SU-DHL-6 (cell line): ENCODE measurements around the gene OXLD1.

Experiments
- H2AFZ ChIP-seq: fragments of 200-600 bp; sonication (generic); 2 replicates; pipeline ENCODE4 v1.6.1; 2014; ENCODE audit warnings: low read depth, mild to moderate bottlenecking, moderate library complexity, mixed read lengths, antibody characterized with exemption, low read length; ENCODE audit not compliant: severe bottlenecking
- H3F3A ChIP-seq: fragments of 200-600 bp; shearing (Covaris generic); 2 replicates; pipeline ENCODE4 v1.6.0; 2016; ENCODE audit warnings: antibody characterized with exemption, mild to moderate bottlenecking; ENCODE audit not compliant: insufficient read depth
- H3K27ac ChIP-seq: fragments of 200-600 bp; sonication (generic); 2 replicates; pipeline ENCODE4 v1.5.1; 2016; ENCODE audit warnings: low read depth, mild to moderate bottlenecking, low read length, moderate library complexity, mixed read lengths
- H3K27me3 ChIP-seq: fragments of 200-600 bp; sonication (generic), shearing (Covaris generic); 2 replicates; pipeline ENCODE4 v1.6.0; 2014; ENCODE audit warnings: mild to moderate bottlenecking, low read length
- H3K36me3 ChIP-seq: fragments of 200-600 bp; sonication (generic); 2 replicates; pipeline ENCODE4 v1.6.1; 2014; ENCODE audit warnings: mild to moderate bottlenecking, low read length, mixed read lengths
- H3K4me2 ChIP-seq: fragments of 300-600, 200-600 bp; shearing (Covaris generic), sonication (generic); 2 replicates; pipeline ENCODE4 v1.6.0; 2014; ENCODE audit warnings: low read length, low read depth, mild to moderate bottlenecking; ENCODE audit not compliant: poor library complexity, severe bottlenecking
- H3K4me3 ChIP-seq: fragments of 200-600 bp; sonication (generic); 2 replicates; pipeline ENCODE4 v1.5.1; 2014; ENCODE audit warnings: antibody characterized with exemption, low read length, mild to moderate bottlenecking, mixed read lengths; ENCODE audit not compliant: insufficient read depth, poor library complexity, severe bottlenecking
- H3K79me2 ChIP-seq: fragments of 200-600 bp; sonication (generic); 2 replicates; pipeline ENCODE4 v1.6.1; 2014; ENCODE audit warnings: mild to moderate bottlenecking, low read length, moderate library complexity; ENCODE audit not compliant: insufficient read depth
- H3K9ac ChIP-seq: fragments of 200-600 bp; sonication (generic); 2 replicates; pipeline ENCODE4 v1.7.0; 2014; ENCODE audit warnings: mild to moderate bottlenecking, low read length
- H3K9me2 ChIP-seq: fragments of 200-600 bp; sonication (generic); replicated peaks from 2 replicates; pipeline ENCODE4 v1.6.1; 2014; ENCODE audit warnings: low read length; ENCODE audit not compliant: insufficient read depth
- H3K9me3 ChIP-seq: fragments of 200-600 bp; sonication (generic); 2 replicates; pipeline ENCODE4 v1.6.1; 2014; ENCODE audit warnings: low read length, mixed read lengths; ENCODE audit not compliant: insufficient read depth
- H4K20me1 ChIP-seq: fragments of 200-600 bp; sonication (generic); 2 replicates; pipeline ENCODE4 v1.6.1; 2014; ENCODE audit warnings: low read depth, mild to moderate bottlenecking, antibody characterized with exemption, low read length, moderate library complexity, mixed read lengths
- EZH2phosphoT487 ChIP-seq: fragments of 200-600 bp; sonication (generic), shearing (Covaris generic); conservative IDR thresholded peaks from 2 replicates; pipeline ENCODE4 v1.6.1; 2018; ENCODE audit warnings: mild to moderate bottlenecking, antibody characterized with exemption, low read length, moderate library complexity, mixed read lengths
- TF ChIP-seq, protein P1 (sequence below): fragments of 200-600 bp; sonication (generic); IDR thresholded peaks from one replicate; pipeline ENCODE4 v1.5.1; 2017; ENCODE audit warnings: antibody characterized with exemption, mild to moderate bottlenecking, low read length, moderate library complexity; ENCODE audit not compliant: insufficient read depth, poor library complexity, severe bottlenecking

OXLD1 gene

GRCh38 chr17:81683208-81683583 is 16.8 kb upstream of the OXLD1 start:
- Histone ChIP-seq H3K27ac (peak overlapping the region; percentile 33; the same call in 1 of the 2 replicates), H3K27me3 (no peaks in the 10 kb centered on the region), H4K20me1 (no peaks in the 10 kb centered on the region), H3K4me2 (peak overlapping the region; percentile 64), H3K9me3 (no peaks in the 10 kb centered on the region), H3K4me3 (peak overlapping the region; percentile 83), H3K9me2 (no peaks in the 10 kb centered on the region), H3K79me2 (peaks cover 49% of the 10 kb centered on the region), H3K9ac (peak overlapping the region; percentile 86), H3F3A (no peaks in the 10 kb centered on the region), H2AFZ (peak overlapping the region; percentile 52), H3K36me3 (no peaks in the 10 kb centered on the region)
- TF ChIP-seq, protein P1, sequence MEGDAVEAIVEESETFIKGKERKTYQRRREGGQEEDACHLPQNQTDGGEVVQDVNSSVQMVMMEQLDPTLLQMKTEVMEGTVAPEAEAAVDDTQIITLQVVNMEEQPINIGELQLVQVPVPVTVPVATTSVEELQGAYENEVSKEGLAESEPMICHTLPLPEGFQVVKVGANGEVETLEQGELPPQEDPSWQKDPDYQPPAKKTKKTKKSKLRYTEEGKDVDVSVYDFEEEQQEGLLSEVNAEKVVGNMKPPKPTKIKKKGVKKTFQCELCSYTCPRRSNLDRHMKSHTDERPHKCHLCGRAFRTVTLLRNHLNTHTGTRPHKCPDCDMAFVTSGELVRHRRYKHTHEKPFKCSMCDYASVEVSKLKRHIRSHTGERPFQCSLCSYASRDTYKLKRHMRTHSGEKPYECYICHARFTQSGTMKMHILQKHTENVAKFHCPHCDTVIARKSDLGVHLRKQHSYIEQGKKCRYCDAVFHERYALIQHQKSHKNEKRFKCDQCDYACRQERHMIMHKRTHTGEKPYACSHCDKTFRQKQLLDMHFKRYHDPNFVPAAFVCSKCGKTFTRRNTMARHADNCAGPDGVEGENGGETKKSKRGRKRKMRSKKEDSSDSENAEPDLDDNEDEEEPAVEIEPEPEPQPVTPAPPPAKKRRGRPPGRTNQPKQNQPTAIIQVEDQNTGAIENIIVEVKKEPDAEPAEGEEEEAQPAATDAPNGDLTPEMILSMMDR = no peak
- TF ChIP-seq EZH2phosphoT487 = no peak

GRCh38 chr17:81682565-81683207 is 16.3 kb upstream of the OXLD1 start:
- Histone ChIP-seq H3F3A (no peaks in the 10 kb centered on the region; the same call in 1 of the 2 replicates), H3K4me2 (peak overlapping the region; percentile 64), H4K20me1 (no peaks in the 10 kb centered on the region), H3K36me3 (no peaks in the 10 kb centered on the region), H3K27me3 (no peaks in the 10 kb centered on the region), H3K9me3 (no peaks in the 10 kb centered on the region), H3K9ac (peak overlapping the region; percentile 86), H3K79me2 (peaks cover 44% of the 10 kb centered on the region), H2AFZ (no peak overlapping the region), H3K4me3 (peak overlapping the region; percentile 83), H3K27ac (no peak overlapping the region), H3K9me2 (no peaks in the 10 kb centered on the region)
- no peak for TF ChIP-seq EZH2phosphoT487
- TF ChIP-seq, protein P1 = no peak

DNA sequence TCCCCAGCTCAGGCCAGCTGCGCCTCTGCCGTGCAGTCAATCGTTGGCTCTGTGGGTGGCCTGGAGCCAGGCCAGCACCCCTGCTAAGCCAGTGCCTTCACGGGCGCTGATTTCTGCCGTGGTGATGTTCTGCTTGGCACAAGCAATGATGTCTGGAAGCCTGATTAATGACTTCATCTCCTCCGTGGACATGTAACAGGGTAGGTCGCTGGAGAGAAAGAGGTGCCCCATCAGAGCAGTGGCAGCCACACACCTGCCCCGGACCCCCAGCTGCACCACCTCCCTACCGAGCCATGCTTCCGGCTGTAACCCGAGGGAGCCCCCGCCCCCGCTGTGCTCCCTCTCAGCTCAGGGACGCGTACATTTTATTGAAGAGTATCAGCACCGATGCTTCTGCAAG is 15.3 kb upstream of the OXLD1 start:
- no peaks in the 10 kb centered on the region for H3K9me3 ChIP-seq
- H3K36me3 ChIP-seq = no peaks in the 10 kb centered on the region
- H3F3A ChIP-seq = no peaks in the 10 kb centered on the region; the same call in 1 of the 2 replicates
- H3K9ac ChIP-seq = no peak overlapping the region
- H2AFZ ChIP-seq = no peak overlapping the region
- no peak overlapping the region for H3K27ac ChIP-seq
- H3K4me3 ChIP-seq = no peak overlapping the region
- H3K4me2 ChIP-seq = no peak overlapping the region
- no peaks in the 10 kb centered on the region for H4K20me1 ChIP-seq
- H3K9me2 ChIP-seq = no peaks in the 10 kb centered on the region
- H3K79me2 ChIP-seq = peaks cover 44% of the 10 kb centered on the region
- TF ChIP-seq, protein P1 = no peak
- TF ChIP-seq EZH2phosphoT487 = no peak
- H3K27me3 ChIP-seq = no peaks in the 10 kb centered on the region
